K562 (cell line): ENCODE measurements around the gene GSDME. TPM values are rescaled to one million over a fixed set of nuclear protein-coding genes. Genes with fewer than 3 reads are reported as not detected.

Experiments used
- ATAC-seq: fragments of 200-7000 bp; cut with Tn5 transposase; 3 replicates; pipeline ENCODE4 v1.9.1; 2020; ENCODE audit warnings: moderate library complexity
- BruUV-seq: library from RNA; stranded (reverse); fragments of 400-500 nt; replicated peaks from 2 replicates; lab custom pipeline; 2021; lab: Mats Ljungman, UMichigan
- CTCF ChIA-PET: fragments of 300-600 bp; formaldehyde crosslinking; extraction: SDS; loops from one replicate; lab custom pipeline; 2021; ENCODE audit warnings: low intra/inter-chr PET ratio; lab: Yijun Ruan, JAX
- POLR2A ChIA-PET: fragments of 300-600, 350-650 bp; sonication (Branson Sonifier 250); formaldehyde crosslinking; extraction: SDS; loops from one replicate; lab custom pipeline; 2021; ENCODE audit warnings: antibody characterized with exemption, inconsistent platforms; lab: Yijun Ruan, JAX
- DNase-seq, 4 experiments: peaks; one replicate each; pipeline versions ENCODE4 v3.0.0 to v3.0.0-alpha.2; 2011 to 2018; ENCODE audit warnings: low spot score in 3 of 4, mixed read lengths in 3 of 4; ENCODE audit errors: extremely low read depth in 1 of 4
- FAIRE-seq: peaks from 2 replicates; lab custom pipeline; 2011; peaks lifted over from hg19 to GRCh38; lab: Jason Lieb, UNC
- H2AFZ ChIP-seq: 2 replicates; pipeline ENCODE4 v1.6.0; 2011; ENCODE audit warnings: low read depth, low read length, control low read depth, inconsistent platforms
- H3K27ac ChIP-seq: fragments of 200-600 bp; 3 replicates; pipeline ENCODE4 v1.8.0; 2011; ENCODE audit warnings: low read depth, mild to moderate bottlenecking, control low read depth, inconsistent platforms, low read length, moderate library complexity, mixed read lengths; ENCODE audit errors: extremely low read depth
- H3K27me3 ChIP-seq, 2 experiments: fragments of 300-600 bp in 1 of 2; 2 replicates in 1 of 2; 3 replicates in 1 of 2; pipeline versions ENCODE4 v1.6.0 to v1.8.0; 2011; ENCODE audit warnings: inconsistent platforms in 2 of 2, low read length in 2 of 2, mild to moderate bottlenecking in 1 of 2, mixed read lengths in 1 of 2, moderate library complexity in 1 of 2; ENCODE audit not compliant: control insufficient read depth in 2 of 2, insufficient read depth in 2 of 2
- H3K36me3 ChIP-seq: fragments of 300-600 bp; 3 replicates; pipeline ENCODE4 v1.8.0; 2011; ENCODE audit warnings: mild to moderate bottlenecking, low read length, inconsistent platforms; ENCODE audit not compliant: control insufficient read depth, insufficient read depth
- H3K4me1 ChIP-seq, 2 experiments: fragments of 200-600 bp in 1 of 2; replicated peaks in 1 of 2; 2 replicates in 1 of 2; 3 replicates in 1 of 2; pipeline versions ENCODE4 v1.5.1 to v1.8.0; 2011; ENCODE audit warnings: inconsistent platforms in 2 of 2, low read length in 2 of 2, mild to moderate bottlenecking in 1 of 2, mixed read lengths in 1 of 2, moderate library complexity in 1 of 2; ENCODE audit not compliant: control insufficient read depth in 2 of 2, insufficient read depth in 2 of 2
- H3K4me2 ChIP-seq: 2 replicates; pipeline ENCODE4 v1.6.1; 2011; ENCODE audit warnings: low read length, control low read depth, inconsistent platforms, mixed read lengths; ENCODE audit not compliant: insufficient read depth
- H3K4me3 ChIP-seq: fragments of 200-600 bp; sonication (generic), shearing (Covaris generic); 2 replicates; pipeline ENCODE4 v1.5.1; 2016; ENCODE audit warnings: control low read depth, inconsistent platforms
- H3K79me2 ChIP-seq: fragments of 200-600 bp; 3 replicates; pipeline ENCODE4 v1.8.0; 2011; ENCODE audit warnings: low read length, inconsistent platforms; ENCODE audit not compliant: control insufficient read depth, insufficient read depth
- H3K9ac ChIP-seq, 2 experiments: 2 replicates each; pipeline versions ENCODE4 v1.6.0 to v1.6.1; 2011; ENCODE audit warnings: low read depth in 2 of 2, low read length in 2 of 2, control low read depth in 1 of 2, inconsistent platforms in 1 of 2, mild to moderate bottlenecking in 1 of 2, mixed read lengths in 1 of 2; ENCODE audit not compliant: insufficient read depth in 1 of 2
- H3K9me1 ChIP-seq: one replicate; pipeline ENCODE4 v1.6.0; 2011; ENCODE audit warnings: inconsistent platforms, mild to moderate bottlenecking, low read length, moderate library complexity; ENCODE audit not compliant: control insufficient read depth, insufficient read depth
- H3K9me3 ChIP-seq: replicated peaks from 2 replicates; pipeline ENCODE4 v1.5.1; 2011; ENCODE audit warnings: low read depth, low read length, inconsistent platforms; ENCODE audit not compliant: control insufficient read depth, insufficient read depth
- H4K20me1 ChIP-seq: replicated peaks from 2 replicates; pipeline ENCODE4 v1.6.1; 2011; ENCODE audit warnings: low read length, inconsistent platforms, mixed read lengths; ENCODE audit not compliant: control insufficient read depth, insufficient read depth
- ARID1B ChIP-seq: fragments of 450-650 bp; IDR thresholded peaks from 2 replicates; pipeline ENCODE4 v1.6.1; 2016; ENCODE audit warnings: antibody characterized with exemption, mild to moderate bottlenecking, inconsistent platforms
- EHMT2 ChIP-seq: fragments of 450-650 bp; IDR thresholded peaks from 2 replicates; pipeline ENCODE4 v1.6.1; 2018; ENCODE audit warnings: antibody characterized with exemption
- GATA2 ChIP-seq: sonication (generic); formaldehyde crosslinking; IDR thresholded peaks from 2 replicates; pipeline ENCODE4 v1.4.0; 2020; ENCODE audit warnings: mild to moderate bottlenecking, missing genetic modification reagents
- L3MBTL2 ChIP-seq: fragments of 450-650 bp; IDR thresholded peaks from 2 replicates; pipeline ENCODE4 v1.6.1; 2016; ENCODE audit warnings: mild to moderate bottlenecking, moderate library complexity
- MCM5 ChIP-seq: fragments of 450-650 bp; IDR thresholded peaks from 2 replicates; pipeline ENCODE4 v1.6.1; 2016; ENCODE audit warnings: low read depth
- NCOA4 ChIP-seq: fragments of 450-650 bp; IDR thresholded peaks from 2 replicates; pipeline ENCODE4 v1.6.1; 2018; ENCODE audit warnings: mild to moderate bottlenecking; ENCODE audit not compliant: partially characterized antibody
- POLR2G ChIP-seq: fragments of 200-400 bp; formaldehyde crosslinking; IDR thresholded peaks from 2 replicates; pipeline ENCODE4 v1.6.1; 2017; ENCODE audit warnings: low read depth, mild to moderate bottlenecking, antibody characterized with exemption, low read length, moderate library complexity
- SIN3B ChIP-seq: fragments of 450-650 bp; IDR thresholded peaks from 2 replicates; pipeline ENCODE4 v1.6.1; 2017; ENCODE audit warnings: low read depth, mild to moderate bottlenecking, moderate library complexity
- SRSF1 ChIP-seq: fragments of 200-400 bp; formaldehyde crosslinking; IDR thresholded peaks from 2 replicates; pipeline ENCODE4 v1.6.1; 2017; ENCODE audit warnings: mild to moderate bottlenecking, low read depth, low read length, moderate library complexity
- ZNF239 ChIP-seq: fragments of 250-450 bp; sonication (Bioruptor Pico); IDR thresholded peaks from 2 replicates; pipeline ENCODE4 v1.4.0; 2020; ENCODE audit warnings: mild to moderate bottlenecking
- ZNF57 ChIP-seq: fragments of 450-650 bp; formaldehyde crosslinking; IDR thresholded peaks from 2 replicates; pipeline ENCODE4 v1.4.0; 2020; ENCODE audit warnings: mild to moderate bottlenecking, moderate library complexity
- ZNF780A ChIP-seq: fragments of 250-450 bp; sonication (Bioruptor Pico); IDR thresholded peaks from 2 replicates; pipeline ENCODE4 v1.5.0; 2021; ENCODE audit warnings: mild to moderate bottlenecking
- WGBS: fragments of 100-300 bp; shearing (Covaris generic); methylation state at CpG from one replicate; pipeline ENCODE4 v1.1.6; 2016; ENCODE audit warnings: low coverage, mixed read lengths; ENCODE audit not compliant: insufficient coverage; ENCODE audit errors: missing lambda C conversion rate; 5-methylcytosine and 5-hydroxymethylcytosine counted together
- in situ Hi-C: fragments of 300-500 bp; cut with MboI; formaldehyde crosslinking; loops from 4 replicates; pipeline ENCODE4 v1.15.0; 2018; ENCODE audit warnings: inconsistent platforms, mixed read lengths
- intact Hi-C: fragments of 100-400 bp; cut with micrococcal nuclease; formaldehyde crosslinking; loops from 2 replicates; pipeline ENCODE4 v1.14.2; 2022
- polyA plus RNA-seq, 8 experiments: library from polyadenylated mRNA; depleted of rRNA in 4 of 8; stranded (reverse) in 5 of 8; unstranded in 3 of 8; fragments of >200 nt; fragmentation: Nextera tagmentation in 2 of 8; fragmentation: Illumina TruSeq in 1 of 8; extraction: Ambion mirVana in 2 of 8; extraction: Trizol in 1 of 8; gene quantifications; 2 replicates each; pipeline versions ENCODE4 v1.2.1 to v1.2.3, GENCODE V29; 2011 to 2014; ENCODE audit warnings: inconsistent platforms in 1 of 8, missing spikeins in 1 of 8
- total RNA-seq, 7 experiments: library from RNA; depleted of rRNA in 6 of 7; stranded (reverse); fragments of >200 nt in 6 of 7; fragmentation: Illumina TruSeq in 2 of 7; extraction: Trizol in 2 of 7; gene quantifications; 2 replicates each; pipeline versions ENCODE4 v1.2.1 to v1.2.3, GENCODE V29; 2011 to 2021; ENCODE audit warnings: low replicate concordance in 1 of 7
- TF ChIP-seq, protein P1 (sequence below): sonication (generic); IDR thresholded peaks from 2 replicates; pipeline ENCODE4 v1.6.1; 2016
- TF ChIP-seq, protein P2 (sequence below), 2 experiments: fragments of 450-650 bp in 1 of 2; IDR thresholded peaks; 2 replicates each; pipeline ENCODE4 v1.6.1; 2011 to 2017; ENCODE audit warnings: low read depth in 2 of 2, antibody characterized with exemption in 1 of 2, borderline replicate concordance in 1 of 2, low read length in 1 of 2, mild to moderate bottlenecking in 1 of 2, mixed read lengths in 1 of 2; ENCODE audit not compliant: control insufficient read depth in 1 of 2
- TF ChIP-seq, protein P3 (sequence below): fragments of 250-450 bp; sonication (Bioruptor Pico); IDR thresholded peaks from 2 replicates; pipeline ENCODE4 v1.4.0; 2020

GSDME gene
- total and polyA plus RNA-seq, 9 of the 15 experiments (the other 6 are each of a cell fraction or from before 2014, with no cell fraction given) = 0.37 to 1.9 (median 0.62) TPM

DNA sequence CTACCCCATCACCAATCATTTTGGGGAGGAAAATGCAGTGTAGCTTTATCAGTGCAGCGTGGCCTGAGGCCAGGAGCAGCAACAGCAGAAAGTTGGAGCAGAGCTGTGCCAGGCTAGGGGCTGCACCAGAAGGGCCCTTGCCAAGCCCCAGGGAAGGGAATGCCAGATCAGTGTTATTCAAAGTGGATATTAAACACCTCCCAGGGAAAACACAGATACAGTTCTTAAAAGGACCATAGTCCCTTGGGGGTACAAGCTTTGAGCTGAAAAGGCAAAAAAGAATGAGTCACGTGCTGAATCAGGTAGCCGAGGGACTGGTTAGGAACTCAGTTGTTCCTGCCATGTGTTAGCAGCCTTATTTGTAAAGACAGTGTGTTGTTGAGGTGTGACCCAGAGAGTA, 54.0 kb downstream of the GSDME start:
- POLR2A ChIA-PET = interaction anchor here (1.5 to 1.6 kb wide), 2 partner anchors 11 to 15 kb away, joined by 3 read pairs; no protein-coding TSS in a partner anchor

More for the DNA sequence above, 54.0 kb downstream of the GSDME start:
- H3K9me3 ChIP-seq = no peaks in the 10 kb centered on the region
- no peaks in the 10 kb centered on the region for H4K20me1 ChIP-seq
- ATAC-seq = no peak
- FAIRE-seq = no peak
- no peaks in the 10 kb centered on the region for H3K27me3 ChIP-seq
- in situ Hi-C loops = no loop called here
- no peaks in the 10 kb centered on the region for H3K79me2 ChIP-seq
- no peak overlapping the region for H3K4me3 ChIP-seq
- H3K4me1 ChIP-seq = peaks cover 0 to 3% of the 10 kb centered on the region in 2 experiments; a peak in 1 of 5 replicates
- BruUV-seq = no TSS peak
- no peaks in the 10 kb centered on the region for H3K9me1 ChIP-seq
- WGBS = 87% methylated on average over 3 of the region's 3 CpGs
- intact Hi-C loops = no loop called here
- no peak for TF ChIP-seq ZNF780A (CRISPR knock-in tag)
- TF ChIP-seq POLR2G = no peak
- TF ChIP-seq ZNF57 (CRISPR knock-in tag) = no peak
- no peak for TF ChIP-seq GATA2 (CRISPR knock-in tag)
- TF ChIP-seq, protein P1, sequence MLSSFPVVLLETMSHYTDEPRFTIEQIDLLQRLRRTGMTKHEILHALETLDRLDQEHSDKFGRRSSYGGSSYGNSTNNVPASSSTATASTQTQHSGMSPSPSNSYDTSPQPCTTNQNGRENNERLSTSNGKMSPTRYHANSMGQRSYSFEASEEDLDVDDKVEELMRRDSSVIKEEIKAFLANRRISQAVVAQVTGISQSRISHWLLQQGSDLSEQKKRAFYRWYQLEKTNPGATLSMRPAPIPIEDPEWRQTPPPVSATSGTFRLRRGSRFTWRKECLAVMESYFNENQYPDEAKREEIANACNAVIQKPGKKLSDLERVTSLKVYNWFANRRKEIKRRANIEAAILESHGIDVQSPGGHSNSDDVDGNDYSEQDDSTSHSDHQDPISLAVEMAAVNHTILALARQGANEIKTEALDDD = no peak
- no peak for TF ChIP-seq SRSF1
- no peak for TF ChIP-seq NCOA4
- TF ChIP-seq L3MBTL2 = no peak
- TF ChIP-seq, protein P2, sequence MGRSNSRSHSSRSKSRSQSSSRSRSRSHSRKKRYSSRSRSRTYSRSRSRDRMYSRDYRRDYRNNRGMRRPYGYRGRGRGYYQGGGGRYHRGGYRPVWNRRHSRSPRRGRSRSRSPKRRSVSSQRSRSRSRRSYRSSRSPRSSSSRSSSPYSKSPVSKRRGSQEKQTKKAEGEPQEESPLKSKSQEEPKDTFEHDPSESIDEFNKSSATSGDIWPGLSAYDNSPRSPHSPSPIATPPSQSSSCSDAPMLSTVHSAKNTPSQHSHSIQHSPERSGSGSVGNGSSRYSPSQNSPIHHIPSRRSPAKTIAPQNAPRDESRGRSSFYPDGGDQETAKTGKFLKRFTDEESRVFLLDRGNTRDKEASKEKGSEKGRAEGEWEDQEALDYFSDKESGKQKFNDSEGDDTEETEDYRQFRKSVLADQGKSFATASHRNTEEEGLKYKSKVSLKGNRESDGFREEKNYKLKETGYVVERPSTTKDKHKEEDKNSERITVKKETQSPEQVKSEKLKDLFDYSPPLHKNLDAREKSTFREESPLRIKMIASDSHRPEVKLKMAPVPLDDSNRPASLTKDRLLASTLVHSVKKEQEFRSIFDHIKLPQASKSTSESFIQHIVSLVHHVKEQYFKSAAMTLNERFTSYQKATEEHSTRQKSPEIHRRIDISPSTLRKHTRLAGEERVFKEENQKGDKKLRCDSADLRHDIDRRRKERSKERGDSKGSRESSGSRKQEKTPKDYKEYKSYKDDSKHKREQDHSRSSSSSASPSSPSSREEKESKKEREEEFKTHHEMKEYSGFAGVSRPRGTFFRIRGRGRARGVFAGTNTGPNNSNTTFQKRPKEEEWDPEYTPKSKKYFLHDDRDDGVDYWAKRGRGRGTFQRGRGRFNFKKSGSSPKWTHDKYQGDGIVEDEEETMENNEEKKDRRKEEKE (IDR thresholded peaks at IDR 0.05; ENCODE audit: borderline replicate concordance in 1 of 2, control insufficient read depth in 1 of 2, low read depth in 2 of 2, low read length in 1 of 2) = no peak
- no peak for TF ChIP-seq ZNF239 (CRISPR knock-in tag)
- TF ChIP-seq MCM5 = no peak
- TF ChIP-seq, protein P3, sequence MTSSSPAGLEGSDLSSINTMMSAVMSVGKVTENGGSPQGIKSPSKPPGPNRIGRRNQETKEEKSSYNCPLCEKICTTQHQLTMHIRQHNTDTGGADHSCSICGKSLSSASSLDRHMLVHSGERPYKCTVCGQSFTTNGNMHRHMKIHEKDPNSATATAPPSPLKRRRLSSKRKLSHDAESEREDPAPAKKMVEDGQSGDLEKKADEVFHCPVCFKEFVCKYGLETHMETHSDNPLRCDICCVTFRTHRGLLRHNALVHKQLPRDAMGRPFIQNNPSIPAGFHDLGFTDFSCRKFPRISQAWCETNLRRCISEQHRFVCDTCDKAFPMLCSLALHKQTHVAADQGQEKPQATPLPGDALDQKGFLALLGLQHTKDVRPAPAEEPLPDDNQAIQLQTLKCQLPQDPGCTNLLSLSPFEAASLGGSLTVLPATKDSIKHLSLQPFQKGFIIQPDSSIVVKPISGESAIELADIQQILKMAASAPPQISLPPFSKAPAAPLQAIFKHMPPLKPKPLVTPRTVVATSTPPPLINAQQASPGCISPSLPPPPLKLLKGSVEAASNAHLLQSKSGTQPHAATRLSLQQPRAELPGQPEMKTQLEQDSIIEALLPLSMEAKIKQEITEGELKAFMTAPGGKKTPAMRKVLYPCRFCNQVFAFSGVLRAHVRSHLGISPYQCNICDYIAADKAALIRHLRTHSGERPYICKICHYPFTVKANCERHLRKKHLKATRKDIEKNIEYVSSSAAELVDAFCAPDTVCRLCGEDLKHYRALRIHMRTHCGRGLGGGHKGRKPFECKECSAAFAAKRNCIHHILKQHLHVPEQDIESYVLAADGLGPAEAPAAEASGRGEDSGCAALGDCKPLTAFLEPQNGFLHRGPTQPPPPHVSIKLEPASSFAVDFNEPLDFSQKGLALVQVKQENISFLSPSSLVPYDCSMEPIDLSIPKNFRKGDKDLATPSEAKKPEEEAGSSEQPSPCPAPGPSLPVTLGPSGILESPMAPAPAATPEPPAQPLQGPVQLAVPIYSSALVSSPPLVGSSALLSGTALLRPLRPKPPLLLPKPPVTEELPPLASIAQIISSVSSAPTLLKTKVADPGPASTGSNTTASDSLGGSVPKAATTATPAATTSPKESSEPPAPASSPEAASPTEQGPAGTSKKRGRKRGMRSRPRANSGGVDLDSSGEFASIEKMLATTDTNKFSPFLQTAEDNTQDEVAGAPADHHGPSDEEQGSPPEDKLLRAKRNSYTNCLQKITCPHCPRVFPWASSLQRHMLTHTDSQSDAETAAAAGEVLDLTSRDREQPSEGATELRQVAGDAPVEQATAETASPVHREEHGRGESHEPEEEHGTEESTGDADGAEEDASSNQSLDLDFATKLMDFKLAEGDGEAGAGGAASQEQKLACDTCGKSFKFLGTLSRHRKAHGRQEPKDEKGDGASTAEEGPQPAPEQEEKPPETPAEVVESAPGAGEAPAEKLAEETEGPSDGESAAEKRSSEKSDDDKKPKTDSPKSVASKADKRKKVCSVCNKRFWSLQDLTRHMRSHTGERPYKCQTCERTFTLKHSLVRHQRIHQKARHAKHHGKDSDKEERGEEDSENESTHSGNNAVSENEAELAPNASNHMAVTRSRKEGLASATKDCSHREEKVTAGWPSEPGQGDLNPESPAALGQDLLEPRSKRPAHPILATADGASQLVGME = no peak
- no peak for TF ChIP-seq EHMT2
- TF ChIP-seq ARID1B = no peak
- TF ChIP-seq SIN3B = no peak
- no peak overlapping the region for H2AFZ ChIP-seq
- no peaks in the 10 kb centered on the region for H3K36me3 ChIP-seq
- CTCF ChIA-PET = no interaction called here
- no peak overlapping the region for H3K4me2 ChIP-seq
- DNase-seq = no peak
- H3K27ac ChIP-seq = no peak overlapping the region
- no peak overlapping the region for H3K9ac ChIP-seq
